ENCODE results near the gene SLC41A3. TPM values are rescaled to one million over a fixed set of nuclear protein-coding genes. Genes with fewer than 3 reads are reported as not detected.
A peak's percentile ranks its signal among the peaks of the same experiment; 100 is the strongest.

The SLC41A3 gene
- polyA plus RNA-seq (2012; ENCODE audit: low read depth, missing spikeins), result 15.8 TPM

DNA sequence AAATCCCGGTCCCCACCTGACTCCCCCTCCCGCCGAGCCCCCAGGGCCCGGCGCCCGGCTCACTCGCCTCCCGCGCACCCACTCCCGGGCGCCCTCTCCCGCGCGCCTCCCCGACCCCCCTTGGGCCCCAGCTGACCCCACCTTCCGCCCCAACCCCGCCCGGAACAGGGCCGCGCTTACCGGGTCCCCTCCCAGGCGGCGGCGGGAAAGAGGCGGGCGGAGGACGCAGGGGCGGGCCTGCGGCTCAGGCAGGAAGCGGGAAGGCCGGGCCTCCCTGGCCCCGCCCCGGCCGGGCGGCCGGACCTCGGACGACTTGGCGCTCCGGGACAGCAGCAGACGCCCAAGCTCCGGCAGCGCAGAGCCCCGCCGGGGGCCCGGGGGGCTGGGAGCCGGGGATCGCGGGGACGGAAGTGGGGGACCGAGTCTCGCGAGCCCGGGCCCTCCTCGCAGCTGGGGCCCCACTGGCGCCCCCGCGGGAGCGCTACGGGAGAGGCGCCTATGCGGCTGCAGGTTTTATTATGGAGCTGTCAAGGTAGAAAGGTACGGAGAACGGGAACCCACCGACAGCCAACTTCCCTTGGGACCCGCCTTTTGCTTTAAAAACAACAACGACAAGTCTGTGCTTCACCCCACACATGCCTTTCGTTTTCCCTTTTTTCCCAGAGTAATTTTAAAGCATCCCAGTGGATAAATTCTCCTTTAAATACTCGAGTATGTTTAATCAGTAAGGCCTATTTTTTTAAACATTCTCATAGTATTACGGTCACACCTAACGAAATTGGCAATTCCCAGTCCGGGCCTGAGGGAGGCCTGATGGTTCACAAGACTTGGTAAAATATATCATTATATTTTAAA is at the start of gene SLC41A3:
SLC41A3 (minus strand) TSS at position 212 of the 855 bp plus-strand sequence. CDS start 15,905 bp downstream, outside the sequence.
- peak; percentile 87 for FAIRE-seq
- TF ChIP-seq PAX5 (IDR thresholded peaks at IDR 0.05; ENCODE audit: insufficient read depth, low read length, severe bottlenecking) (no peak), POU2F2 (IDR thresholded peaks at IDR 0.05; ENCODE audit: low read depth, low read length) (no peak), POLR2A (IDR thresholded peaks at IDR 0.05; ENCODE audit: low read depth, low read length) (no peak), TAF1 (IDR thresholded peaks at IDR 0.05; ENCODE audit: low read depth, low read length) (no peak), SPI1 (IDR thresholded peaks at IDR 0.05; ENCODE audit: low read depth, low read length) (no peak), POLR2AphosphoS5 (IDR thresholded peaks at IDR 0.05; ENCODE audit: low read depth, low read length) (no peak)
- peak; percentile 90 for DNase-seq (ENCODE audit: insufficient read length, low spot score)

- FAIRE-seq, result no peak
- no peak for DNase-seq (ENCODE audit: insufficient read length, low spot score)
- TF ChIP-seq TAF1 (IDR thresholded peaks at IDR 0.05; ENCODE audit: low read depth, low read length) (no peak), POU2F2 (IDR thresholded peaks at IDR 0.05; ENCODE audit: low read depth, low read length) (no peak), SPI1 (IDR thresholded peaks at IDR 0.05; ENCODE audit: low read depth, low read length) (no peak), POLR2AphosphoS5 (IDR thresholded peaks at IDR 0.05; ENCODE audit: low read depth, low read length) (no peak), POLR2A (IDR thresholded peaks at IDR 0.05; ENCODE audit: low read depth, low read length) (no peak), PAX5 (IDR thresholded peaks at IDR 0.05; ENCODE audit: insufficient read depth, low read length, severe bottlenecking) (no peak)
These were observed 49.7 kb upstream of the SLC41A3 start for GRCh38 chr3:126133606-126134005.

DNA sequence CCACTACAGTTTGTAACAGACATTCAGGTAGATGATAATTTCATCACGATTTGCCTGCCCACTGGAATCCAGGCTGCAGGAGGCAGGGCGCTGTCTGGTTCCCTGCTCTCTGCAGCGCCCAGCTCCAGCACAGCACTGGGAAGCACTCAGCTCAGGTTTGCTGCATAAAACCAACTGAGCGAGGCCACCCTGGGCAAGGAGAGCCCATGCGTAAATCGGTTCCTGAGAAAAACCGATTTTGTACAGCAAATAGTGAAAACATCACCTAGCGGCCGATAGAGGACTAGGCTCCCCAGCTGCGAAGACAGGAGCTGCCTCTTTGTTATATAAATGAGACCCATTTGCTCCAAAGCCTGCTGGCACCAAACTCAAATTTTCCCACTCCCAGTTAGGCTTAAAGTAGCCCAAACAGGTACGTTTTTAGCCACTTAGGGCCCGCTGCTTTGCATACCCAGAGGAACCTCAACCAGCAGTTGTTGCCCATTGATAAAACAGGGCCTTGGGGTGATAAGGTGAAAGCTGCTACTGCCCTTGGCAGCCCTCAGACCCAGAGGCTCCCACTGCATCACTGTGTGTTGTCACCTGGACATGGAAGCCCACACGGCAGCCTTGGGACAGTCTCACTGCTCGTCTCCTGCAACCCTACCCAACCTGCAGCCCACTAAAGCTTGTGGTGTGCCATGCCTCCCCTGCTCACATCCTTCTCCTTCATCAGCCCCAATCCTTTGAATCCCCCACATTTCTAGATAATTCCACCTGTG is 49.0 kb upstream of the SLC41A3 start:
- TF ChIP-seq SPI1 (IDR thresholded peaks at IDR 0.05; ENCODE audit: low read depth, low read length) (no peak), POLR2AphosphoS5 (IDR thresholded peaks at IDR 0.05; ENCODE audit: low read depth, low read length) (no peak), TAF1 (IDR thresholded peaks at IDR 0.05; ENCODE audit: low read depth, low read length) (no peak), PAX5 (IDR thresholded peaks at IDR 0.05; ENCODE audit: insufficient read depth, low read length, severe bottlenecking) (no peak), POU2F2 (IDR thresholded peaks at IDR 0.05; ENCODE audit: low read depth, low read length) (no peak), POLR2A (IDR thresholded peaks at IDR 0.05; ENCODE audit: low read depth, low read length) (no peak)
- DNase-seq (ENCODE audit: insufficient read length, low spot score) (no peak), FAIRE-seq (no peak)

DNA sequence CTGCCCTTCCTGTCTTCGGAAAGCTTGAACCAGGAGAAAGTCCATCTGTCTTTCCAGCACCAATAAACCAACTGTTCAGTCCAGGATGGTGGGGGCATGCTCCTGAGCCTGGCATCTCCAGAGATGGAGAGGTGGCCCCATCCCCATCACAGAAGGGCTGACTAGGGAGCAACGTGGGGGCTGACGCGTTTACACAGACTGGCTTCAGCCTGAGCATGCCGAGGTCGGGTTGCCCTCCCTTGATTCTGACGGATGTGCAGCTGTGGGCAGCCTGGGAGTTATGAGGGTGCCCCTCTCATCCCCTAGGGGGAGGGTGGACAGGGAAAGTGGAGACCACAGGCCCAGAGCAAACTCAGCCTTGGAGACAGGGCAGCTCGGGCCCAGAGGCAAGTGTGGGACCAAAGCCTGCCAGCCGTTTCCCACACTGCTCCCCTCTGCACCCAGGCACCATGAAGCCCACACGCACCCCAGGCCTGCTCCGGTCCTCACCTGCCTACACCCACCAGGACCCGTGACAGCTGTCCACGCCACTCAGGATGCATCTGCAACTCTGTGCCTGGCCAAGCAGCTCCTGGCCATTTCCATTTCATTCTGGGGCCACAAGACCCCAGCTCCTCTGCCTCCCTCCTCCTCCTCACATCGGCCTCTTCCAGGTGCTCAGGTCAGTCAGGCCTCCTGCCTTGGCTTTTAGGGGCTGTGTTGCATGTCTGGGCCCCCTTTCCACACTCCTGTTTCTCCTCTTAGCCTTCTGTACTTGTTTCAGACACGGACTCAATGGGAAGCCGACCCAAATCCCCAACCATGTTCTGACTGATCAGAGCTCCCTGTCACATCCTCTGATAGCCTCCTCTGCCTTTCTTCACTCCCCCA is 48.2 kb upstream of the SLC41A3 start:
- FAIRE-seq, result no peak
- no peak for DNase-seq (ENCODE audit: insufficient read length, low spot score)
- TF ChIP-seq POLR2AphosphoS5 (IDR thresholded peaks at IDR 0.05; ENCODE audit: low read depth, low read length), result no peak
- no peak for TF ChIP-seq POU2F2 (IDR thresholded peaks at IDR 0.05; ENCODE audit: low read depth, low read length)
- no peak for TF ChIP-seq POLR2A (IDR thresholded peaks at IDR 0.05; ENCODE audit: low read depth, low read length)

DNA sequence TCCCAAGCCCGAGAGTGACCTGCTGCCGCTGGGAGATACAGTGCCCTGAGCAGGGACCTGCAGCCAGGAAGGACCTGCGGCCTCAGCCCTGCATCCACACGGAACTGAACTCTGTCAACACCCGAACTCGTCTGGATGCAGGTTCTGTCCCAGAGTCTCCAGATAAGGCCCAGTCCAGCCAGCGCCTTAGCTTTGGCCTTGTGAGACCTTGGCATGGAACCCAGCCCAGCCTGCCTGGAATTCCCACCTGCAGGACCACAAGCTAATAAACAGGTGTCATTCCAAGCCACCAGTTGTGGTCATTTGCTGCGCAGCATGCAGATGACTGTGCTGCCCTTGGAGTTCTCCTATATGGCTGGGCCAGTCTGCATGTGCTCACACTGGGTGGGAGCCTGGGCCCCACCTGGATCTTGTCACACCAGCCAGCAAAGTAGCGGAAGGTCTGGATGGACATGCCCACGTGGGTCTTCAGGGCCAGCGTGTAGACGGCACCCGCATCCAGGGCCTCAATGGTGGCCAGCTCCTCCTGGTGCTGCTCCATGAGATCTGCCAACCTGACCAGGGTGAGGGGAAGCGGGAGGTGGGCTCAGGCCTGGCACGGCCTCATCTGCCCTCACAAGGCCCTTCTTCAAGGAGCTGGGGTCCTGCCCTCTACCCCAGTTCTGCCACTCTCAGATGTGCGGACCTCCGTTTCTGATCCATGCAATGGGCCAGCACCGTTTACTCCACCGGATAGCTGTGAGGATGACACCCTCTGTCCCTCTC is 47.2 kb upstream of the SLC41A3 start:
- TF ChIP-seq POU2F2 (IDR thresholded peaks at IDR 0.05; ENCODE audit: low read depth, low read length) (no peak), PAX5 (IDR thresholded peaks at IDR 0.05; ENCODE audit: insufficient read depth, low read length, severe bottlenecking) (no peak), TAF1 (IDR thresholded peaks at IDR 0.05; ENCODE audit: low read depth, low read length) (no peak), POLR2AphosphoS5 (IDR thresholded peaks at IDR 0.05; ENCODE audit: low read depth, low read length) (no peak), POLR2A (IDR thresholded peaks at IDR 0.05; ENCODE audit: low read depth, low read length) (no peak), SPI1 (IDR thresholded peaks at IDR 0.05; ENCODE audit: low read depth, low read length) (no peak)
- no peak for FAIRE-seq
- no peak for DNase-seq (ENCODE audit: insufficient read length, low spot score)

DNA sequence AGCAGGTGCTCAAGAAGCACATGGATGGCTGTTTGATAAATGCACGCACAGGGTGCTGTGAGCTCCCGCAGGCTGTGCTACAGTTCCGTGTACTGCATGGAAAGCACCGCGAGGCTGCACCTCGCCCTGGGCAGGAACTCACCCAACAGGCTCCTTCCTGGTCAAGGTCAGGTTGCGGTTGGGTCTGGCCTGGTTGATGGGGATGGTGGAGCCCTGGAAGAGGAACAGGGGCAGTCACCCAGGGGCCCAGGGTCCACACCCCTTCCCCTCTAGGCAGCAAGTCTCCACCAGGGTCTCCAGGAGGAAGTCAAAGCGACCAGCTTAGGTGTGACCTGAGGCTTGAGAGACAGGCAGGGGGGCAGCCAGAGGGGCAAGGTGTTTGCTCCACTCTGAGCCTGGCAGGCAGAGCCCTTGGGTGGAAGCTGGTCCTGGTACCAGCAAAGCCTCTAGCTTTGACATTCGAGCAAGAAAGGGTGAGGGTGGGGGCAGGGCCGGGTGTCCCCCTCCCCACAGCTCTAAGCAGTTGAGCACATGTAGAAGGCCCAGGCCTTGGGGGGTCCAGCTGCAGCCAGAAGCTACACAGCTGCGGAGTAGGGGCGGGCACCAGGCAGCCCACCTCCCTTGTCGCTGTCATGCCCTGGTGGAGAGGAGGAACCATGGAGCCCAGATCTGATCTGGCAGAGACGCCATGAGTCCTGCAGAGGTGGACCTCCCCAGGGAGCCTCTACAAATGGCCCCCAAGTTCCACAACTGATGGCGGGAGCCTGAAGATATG is 46.3 kb upstream of the SLC41A3 start:
- DNase-seq (ENCODE audit: insufficient read length, low spot score), result no peak
- no peak for TF ChIP-seq POLR2A (IDR thresholded peaks at IDR 0.05; ENCODE audit: low read depth, low read length)
- no peak for FAIRE-seq

DNA sequence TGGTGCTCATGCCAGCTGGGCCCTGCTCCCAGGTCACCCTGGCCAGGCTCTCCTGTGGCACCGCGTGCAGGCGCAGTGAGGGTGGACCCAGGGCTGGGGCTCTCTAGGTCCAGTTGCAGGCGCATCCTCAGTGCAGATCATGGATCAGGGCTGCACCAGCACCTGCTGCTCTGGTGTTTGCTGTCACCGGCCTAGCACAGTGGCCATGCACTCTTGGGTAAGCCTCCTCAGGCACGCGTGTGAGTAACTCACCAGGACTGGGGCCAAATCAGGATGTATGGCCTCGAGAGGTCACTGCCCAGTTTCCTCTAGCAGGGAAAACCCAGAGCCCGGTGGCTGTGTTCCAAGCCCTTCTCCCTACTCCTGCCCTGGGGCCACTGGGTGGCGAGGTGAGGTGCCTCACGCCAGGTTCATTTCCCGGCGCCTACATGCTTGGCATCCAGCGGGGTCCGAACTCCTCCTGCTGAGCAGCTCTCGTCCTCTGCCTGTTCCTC is 45.5 kb upstream of the SLC41A3 start:
- no peak for TF ChIP-seq TAF1 (IDR thresholded peaks at IDR 0.05; ENCODE audit: low read depth, low read length)
- TF ChIP-seq POU2F2 (IDR thresholded peaks at IDR 0.05; ENCODE audit: low read depth, low read length), result no peak
- TF ChIP-seq PAX5 (IDR thresholded peaks at IDR 0.05; ENCODE audit: insufficient read depth, low read length, severe bottlenecking), result no peak
- no peak for TF ChIP-seq POLR2AphosphoS5 (IDR thresholded peaks at IDR 0.05; ENCODE audit: low read depth, low read length)
- TF ChIP-seq POLR2A (IDR thresholded peaks at IDR 0.05; ENCODE audit: low read depth, low read length), result no peak
- TF ChIP-seq SPI1 (IDR thresholded peaks at IDR 0.05; ENCODE audit: low read depth, low read length), result no peak
- no peak for FAIRE-seq
- no peak for DNase-seq (ENCODE audit: insufficient read length, low spot score)
